Measurements from ENCODE around the gene KIF1B. TPM values are rescaled to one million over a fixed set of nuclear protein-coding genes. Genes with fewer than 3 reads are reported as not detected.

KIF1B gene
- total RNA-seq, 4 donors from 2014 or later = 63.1 to 83.8 (median 71.2) TPM

DNA sequence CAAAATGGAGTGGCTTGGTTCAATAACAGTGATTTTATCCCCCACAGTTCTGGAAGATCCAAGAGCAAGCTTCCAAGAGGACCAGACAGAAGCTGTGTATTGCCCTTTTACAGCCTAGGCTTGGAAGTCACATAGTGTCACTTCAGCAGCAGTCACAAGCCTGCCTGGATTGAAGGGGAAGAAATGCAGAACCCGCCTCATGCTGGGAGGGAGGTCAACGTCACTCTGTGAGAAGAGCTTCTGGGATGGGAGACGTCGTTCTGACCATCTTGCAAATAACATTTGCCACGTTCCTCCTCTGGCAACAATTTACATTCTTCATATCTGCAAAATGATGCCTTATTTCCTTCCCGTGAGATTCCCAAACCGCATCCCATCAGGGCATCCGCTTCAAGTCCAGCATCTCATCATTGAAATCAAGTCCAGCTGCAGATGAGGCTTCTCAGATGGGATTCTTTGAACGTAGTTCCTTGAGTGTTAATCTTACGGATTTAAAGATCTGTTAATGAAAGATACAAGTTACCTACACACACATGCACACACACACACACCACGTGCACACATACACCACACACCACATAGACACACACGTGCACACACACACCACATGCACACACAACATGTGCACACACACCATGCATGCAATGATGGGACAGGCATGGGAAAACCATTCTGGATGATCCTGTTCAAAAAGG is 23.9 kb upstream of the KIF1B start:
- Histone ChIP-seq H3K27me3 (no peaks in the 10 kb centered on the region), H3K27ac (no peak overlapping the region), H3K36me3 (peaks cover 0 to 5% of the 10 kb centered on the region in 2 donors), H3K4me1 (no peaks in the 10 kb centered on the region), H3K4me3 (no peak overlapping the region), H3K9me3 (no peaks in the 10 kb centered on the region)
- TF ChIP-seq, protein P1, sequence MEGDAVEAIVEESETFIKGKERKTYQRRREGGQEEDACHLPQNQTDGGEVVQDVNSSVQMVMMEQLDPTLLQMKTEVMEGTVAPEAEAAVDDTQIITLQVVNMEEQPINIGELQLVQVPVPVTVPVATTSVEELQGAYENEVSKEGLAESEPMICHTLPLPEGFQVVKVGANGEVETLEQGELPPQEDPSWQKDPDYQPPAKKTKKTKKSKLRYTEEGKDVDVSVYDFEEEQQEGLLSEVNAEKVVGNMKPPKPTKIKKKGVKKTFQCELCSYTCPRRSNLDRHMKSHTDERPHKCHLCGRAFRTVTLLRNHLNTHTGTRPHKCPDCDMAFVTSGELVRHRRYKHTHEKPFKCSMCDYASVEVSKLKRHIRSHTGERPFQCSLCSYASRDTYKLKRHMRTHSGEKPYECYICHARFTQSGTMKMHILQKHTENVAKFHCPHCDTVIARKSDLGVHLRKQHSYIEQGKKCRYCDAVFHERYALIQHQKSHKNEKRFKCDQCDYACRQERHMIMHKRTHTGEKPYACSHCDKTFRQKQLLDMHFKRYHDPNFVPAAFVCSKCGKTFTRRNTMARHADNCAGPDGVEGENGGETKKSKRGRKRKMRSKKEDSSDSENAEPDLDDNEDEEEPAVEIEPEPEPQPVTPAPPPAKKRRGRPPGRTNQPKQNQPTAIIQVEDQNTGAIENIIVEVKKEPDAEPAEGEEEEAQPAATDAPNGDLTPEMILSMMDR (IDR thresholded peaks at IDR 0.05) = no peak
- TF ChIP-seq POLR2A (IDR thresholded peaks at IDR 0.05) (no peak), EP300 (IDR thresholded peaks at IDR 0.05) (no peak), POLR2AphosphoS5 (IDR thresholded peaks at IDR 0.05) (no peak)
- 81 to 87% methylated on average over 9 to 12 of the region's 12 CpGs for WGBS, 2 donors (ENCODE audit: low coverage in 1 of 2)
- ATAC-seq = no peak

DNA sequence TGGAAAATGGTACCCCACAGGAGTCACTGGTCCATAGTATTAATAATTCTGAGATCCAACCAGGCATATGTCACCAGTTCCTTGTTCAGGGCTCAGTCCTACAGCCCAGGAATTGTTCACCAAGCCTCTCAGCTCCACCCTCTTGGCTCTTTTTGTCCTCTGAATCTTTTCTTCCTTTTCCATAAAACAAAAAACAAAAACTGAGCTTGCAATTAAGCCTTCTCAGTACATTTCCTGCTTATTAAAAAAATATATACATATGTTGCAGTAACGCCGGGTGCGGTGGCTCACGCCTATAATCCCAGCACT is 23.4 kb upstream of the KIF1B start:
- 100% methylated on average over 4 of the region's 4 CpGs; no CpG with 5 or more reads in 1 of the 2 donors for WGBS, 2 donors (ENCODE audit: low coverage in 1 of 2)

DNA sequence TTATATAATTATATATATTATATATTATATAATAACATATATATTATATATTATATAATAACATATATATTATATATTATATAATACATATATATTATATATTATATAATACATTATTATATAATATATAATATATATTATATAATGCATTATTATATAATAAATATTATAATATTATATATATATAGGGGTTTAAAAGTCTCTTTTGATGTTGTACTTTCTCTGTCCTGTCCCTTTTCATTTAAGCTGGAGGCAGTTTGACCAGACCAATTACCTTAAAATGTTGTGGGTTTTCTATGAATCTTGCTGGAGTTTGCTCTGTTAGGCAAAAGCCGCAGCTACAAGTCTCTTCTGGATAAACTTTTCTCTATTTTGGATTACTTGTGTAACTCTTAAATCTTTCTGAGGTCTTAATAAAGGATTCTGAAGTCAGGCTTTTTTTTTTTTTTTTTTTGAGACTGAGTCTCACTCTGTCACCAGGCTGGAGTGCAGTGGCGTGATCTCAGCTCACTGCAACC is 22.2 kb upstream of the KIF1B start:
- WGBS, 2 donors (ENCODE audit: low coverage in 1 of 2) = 100% methylated on average over 1 of the region's 2 CpGs
- Histone ChIP-seq H3K9me3 (no peaks in the 10 kb centered on the region), H3K36me3 (no peaks in the 10 kb centered on the region), H3K4me3 (no peak overlapping the region), H3K4me1 (no peaks in the 10 kb centered on the region), H3K27ac (no peak overlapping the region), H3K27me3 (no peaks in the 10 kb centered on the region)
- no peak for ATAC-seq
- no peak for TF ChIP-seq EP300 (IDR thresholded peaks at IDR 0.05)

More for the DNA sequence above, 23.4 kb upstream of the KIF1B start:
- no peaks in the 10 kb centered on the region for H3K9me3 ChIP-seq
- H3K4me1 ChIP-seq = no peaks in the 10 kb centered on the region
- peaks cover 0 to under 1% of the 10 kb centered on the region in 2 donors for H3K36me3 ChIP-seq
- no peaks in the 10 kb centered on the region for H3K27me3 ChIP-seq
- no peak for ATAC-seq
- H3K4me3 ChIP-seq = no peak overlapping the region
- H3K27ac ChIP-seq = no peak overlapping the region
- TF ChIP-seq POLR2A (IDR thresholded peaks at IDR 0.05) (no peak), EP300 (IDR thresholded peaks at IDR 0.05) (no peak), POLR2AphosphoS5 (IDR thresholded peaks at IDR 0.05) (no peak)
- TF ChIP-seq, protein P1 (IDR thresholded peaks at IDR 0.05) = no peak

DNA sequence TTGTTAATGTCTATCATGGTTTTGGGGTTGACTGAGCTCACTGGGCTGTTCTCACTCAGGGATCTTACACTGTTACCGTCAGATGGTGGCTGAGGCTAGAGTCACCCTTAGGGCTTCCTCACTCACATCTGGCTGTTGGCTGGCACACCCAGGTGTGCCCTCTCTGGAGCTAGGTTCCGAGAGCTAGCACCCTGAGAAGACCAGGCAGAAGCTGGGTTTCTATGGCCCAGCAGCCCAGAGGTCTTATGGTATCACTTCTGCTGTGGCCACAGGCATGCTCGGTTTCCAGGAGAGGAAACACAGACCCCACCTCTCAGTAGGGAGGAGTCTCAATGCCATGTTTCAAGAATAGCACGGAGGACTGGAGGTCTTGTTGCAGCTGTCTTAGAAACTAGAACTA is 20.7 kb upstream of the KIF1B start:
- Histone ChIP-seq H3K9me3 (no peaks in the 10 kb centered on the region), H3K27ac (no peak overlapping the region), H3K4me1 (no peaks in the 10 kb centered on the region), H3K27me3 (no peaks in the 10 kb centered on the region), H3K36me3 (no peaks in the 10 kb centered on the region), H3K4me3 (no peak overlapping the region)
- no peak for ATAC-seq
- no peak for TF ChIP-seq EP300 (IDR thresholded peaks at IDR 0.05)
- no peak for TF ChIP-seq POLR2AphosphoS5 (IDR thresholded peaks at IDR 0.05)
- TF ChIP-seq, protein P1 (IDR thresholded peaks at IDR 0.05) = no peak
- TF ChIP-seq POLR2A (IDR thresholded peaks at IDR 0.05) = no peak
- 50 to 53% methylated on average over 1 to 2 of the region's 4 CpGs for WGBS, 2 donors (ENCODE audit: low coverage in 1 of 2)

DNA sequence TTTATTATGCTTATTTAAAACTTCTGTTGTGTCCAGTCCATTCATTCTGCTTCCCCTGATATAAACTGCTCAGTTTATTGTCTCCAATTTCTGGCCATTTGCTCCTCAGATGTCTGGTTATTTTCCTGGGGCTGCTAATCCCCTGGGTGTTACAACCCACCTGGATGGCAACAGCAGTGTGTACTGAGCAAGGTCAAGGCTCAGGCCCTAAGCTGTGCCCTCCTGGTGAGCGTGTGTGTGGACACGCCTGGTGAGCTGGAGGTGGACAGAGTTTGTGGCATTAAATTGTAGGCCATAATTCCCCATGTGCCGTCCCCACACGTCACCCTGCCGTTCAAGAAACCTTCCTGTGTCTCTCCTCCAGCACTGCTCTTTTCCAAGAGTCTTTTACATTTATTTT is 18.1 kb upstream of the KIF1B start:
- ATAC-seq = no peak
- Histone ChIP-seq H3K9me3 (no peaks in the 10 kb centered on the region), H3K4me3 (no peak overlapping the region), H3K4me1 (no peaks in the 10 kb centered on the region), H3K36me3 (no peaks in the 10 kb centered on the region), H3K27me3 (no peaks in the 10 kb centered on the region), H3K27ac (no peak overlapping the region)
- TF ChIP-seq, protein P1 (IDR thresholded peaks at IDR 0.05) = no peak
- TF ChIP-seq POLR2AphosphoS5 (IDR thresholded peaks at IDR 0.05) (no peak), POLR2A (IDR thresholded peaks at IDR 0.05) (no peak), EP300 (IDR thresholded peaks at IDR 0.05) (no peak)
- 89% methylated on average over 3 to 5 of the region's 5 CpGs for WGBS, 2 donors (ENCODE audit: low coverage in 1 of 2)

Measured in gastroesophageal sphincter (tissue), 4 donors.